Loucy (cell line): ENCODE data around the gene CHN1.

Experiments used
- H2AFZ ChIP-seq: fragments of 200-600 bp; sonication (generic); 2 replicates; pipeline ENCODE4 v1.6.0; 2016; ENCODE audit warnings: antibody characterized with exemption, mild to moderate bottlenecking, low read length, moderate library complexity
- H3F3A ChIP-seq: fragments of 200-600 bp; 2 replicates; pipeline ENCODE4 v1.6.0; 2016; ENCODE audit warnings: antibody characterized with exemption, low read depth, mild to moderate bottlenecking
- H3K27me3 ChIP-seq: fragments of 200-600 bp; sonication (generic); 2 replicates; pipeline ENCODE4 v1.6.1; 2014; ENCODE audit warnings: low read length, mild to moderate bottlenecking; ENCODE audit not compliant: insufficient read depth, poor library complexity, severe bottlenecking
- H3K36me3 ChIP-seq: fragments of 200-600 bp; sonication (generic); 2 replicates; pipeline ENCODE4 v1.6.1; 2016; ENCODE audit warnings: low read length; ENCODE audit not compliant: insufficient read depth
- H3K4me1 ChIP-seq: fragments of 200-600 bp; sonication (generic); 2 replicates; pipeline ENCODE4 v1.5.1; 2014; ENCODE audit warnings: low read length, mild to moderate bottlenecking; ENCODE audit not compliant: insufficient read depth, poor library complexity, severe bottlenecking
- H3K4me2 ChIP-seq: fragments of 200-600 bp; sonication (generic); 2 replicates; pipeline ENCODE4 v1.6.0; 2014; ENCODE audit warnings: antibody characterized with exemption, low read length, low read depth, mild to moderate bottlenecking; ENCODE audit not compliant: poor library complexity, severe bottlenecking
- H3K4me3 ChIP-seq: fragments of 200-600 bp; sonication (generic); 2 replicates; pipeline ENCODE4 v1.5.1; 2014; ENCODE audit warnings: low read length, mild to moderate bottlenecking, mixed read lengths; ENCODE audit not compliant: poor library complexity, severe bottlenecking
- H3K79me2 ChIP-seq: fragments of 200-600 bp; sonication (generic); 2 replicates; pipeline ENCODE4 v1.6.1; 2014; ENCODE audit warnings: low read length; ENCODE audit not compliant: insufficient read depth
- H3K9ac ChIP-seq: fragments of 200-600 bp; sonication (generic); 2 replicates; pipeline ENCODE4 v1.6.0; 2014; ENCODE audit warnings: mild to moderate bottlenecking, low read depth, low read length, moderate library complexity; ENCODE audit not compliant: poor library complexity, severe bottlenecking
- H3K9me2 ChIP-seq: fragments of 200-600 bp; sonication (generic); replicated peaks from 2 replicates; pipeline ENCODE4 v1.6.1; 2016; ENCODE audit warnings: low read depth, low read length, mixed read lengths
- H3K9me3 ChIP-seq: fragments of 200-600 bp; sonication (generic); 2 replicates; pipeline ENCODE4 v1.6.1; 2014; ENCODE audit warnings: mild to moderate bottlenecking, antibody characterized with exemption, low read length, low read depth; ENCODE audit not compliant: insufficient read depth
- H4K20me1 ChIP-seq: fragments of 200-600 bp; sonication (generic); 2 replicates; pipeline ENCODE4 v1.6.0; 2014; ENCODE audit warnings: antibody characterized with exemption, low read length, mild to moderate bottlenecking; ENCODE audit not compliant: insufficient read depth, poor library complexity, severe bottlenecking
- CTCF ChIP-seq: fragments of 200-600 bp; sonication (generic); conservative IDR thresholded peaks from 2 replicates; pipeline ENCODE4 v1.5.1; 2014; ENCODE audit warnings: mild to moderate bottlenecking, antibody characterized with exemption, low read length
- EZH2phosphoT487 ChIP-seq: fragments of 200-600 bp; IDR thresholded peaks from 2 replicates; pipeline ENCODE4 v1.6.1; 2018; ENCODE audit warnings: antibody characterized with exemption, mild to moderate bottlenecking, moderate library complexity, borderline replicate concordance

CHN1 gene

GRCh38 chr2:174939046-174939445, 66.1 kb downstream of the CHN1 start:
- no peak overlapping the region for H3K4me2 ChIP-seq
- H3K4me1 ChIP-seq, result no peaks in the 10 kb centered on the region
- no peaks in the 10 kb centered on the region for H3F3A ChIP-seq
- no peak overlapping the region for H3K9ac ChIP-seq
- no peaks in the 10 kb centered on the region for H3K79me2 ChIP-seq
- no peaks in the 10 kb centered on the region for H3K9me3 ChIP-seq
- no peak overlapping the region for H3K4me3 ChIP-seq
- H2AFZ ChIP-seq, result no peak overlapping the region
- no peaks in the 10 kb centered on the region for H3K27me3 ChIP-seq
- H3K36me3 ChIP-seq, result no peaks in the 10 kb centered on the region
- H3K9me2 ChIP-seq, result no peaks in the 10 kb centered on the region
- TF ChIP-seq EZH2phosphoT487 (no peak), CTCF (no peak)
- no peaks in the 10 kb centered on the region for H4K20me1 ChIP-seq

GRCh38 chr2:174931724-174932123, 73.5 kb downstream of the CHN1 start:
- Histone ChIP-seq H2AFZ (no peak overlapping the region), H3K27me3 (no peaks in the 10 kb centered on the region), H3K79me2 (no peaks in the 10 kb centered on the region), H4K20me1 (no peaks in the 10 kb centered on the region), H3K9me2 (no peaks in the 10 kb centered on the region), H3K4me2 (no peak overlapping the region), H3K9me3 (no peaks in the 10 kb centered on the region), H3K4me1 (no peaks in the 10 kb centered on the region), H3K9ac (no peak overlapping the region), H3K4me3 (no peak overlapping the region), H3K36me3 (no peaks in the 10 kb centered on the region), H3F3A (no peaks in the 10 kb centered on the region)
- no peak for TF ChIP-seq CTCF
- TF ChIP-seq EZH2phosphoT487, result no peak

- Histone ChIP-seq H3K27me3 (no peaks in the 10 kb centered on the region), H3K9ac (no peak overlapping the region), H2AFZ (no peak overlapping the region), H3K4me2 (no peak overlapping the region), H3K4me1 (no peaks in the 10 kb centered on the region), H3F3A (no peaks in the 10 kb centered on the region), H3K4me3 (no peak overlapping the region), H3K36me3 (no peaks in the 10 kb centered on the region), H3K79me2 (no peaks in the 10 kb centered on the region), H4K20me1 (no peaks in the 10 kb centered on the region), H3K9me2 (no peaks in the 10 kb centered on the region), H3K9me3 (no peaks in the 10 kb centered on the region)
- TF ChIP-seq EZH2phosphoT487 (no peak), CTCF (no peak)
Measured at GRCh38 chr2:174929786-174930185, 75.4 kb downstream of the CHN1 start.
